GM21423 (cell line): ENCODE results near the gene TMEM156.
"Not testable (repeated sequence)": the region's sequence is repeated elsewhere in the genome, so short reads cannot be mapped to it uniquely, and the experiment has no call there.

Source experiments
- ATAC-seq: cut with Tn5 transposase; IDR thresholded peaks from one replicate; pipeline ENCODE4 v1.9.1; 2021; ENCODE audit warnings: mild to moderate bottlenecking, moderate library complexity; ENCODE audit not compliant: unreplicated experiment

The TMEM156 gene

GRCh38 chr4:39043861-39044363 is 11.7 kb upstream of the TMEM156 start:
- ATAC-seq = no peak

GRCh38 chr4:39043058-39043860 is 11.1 kb upstream of the TMEM156 start:
- ATAC-seq = no peak

DNA sequence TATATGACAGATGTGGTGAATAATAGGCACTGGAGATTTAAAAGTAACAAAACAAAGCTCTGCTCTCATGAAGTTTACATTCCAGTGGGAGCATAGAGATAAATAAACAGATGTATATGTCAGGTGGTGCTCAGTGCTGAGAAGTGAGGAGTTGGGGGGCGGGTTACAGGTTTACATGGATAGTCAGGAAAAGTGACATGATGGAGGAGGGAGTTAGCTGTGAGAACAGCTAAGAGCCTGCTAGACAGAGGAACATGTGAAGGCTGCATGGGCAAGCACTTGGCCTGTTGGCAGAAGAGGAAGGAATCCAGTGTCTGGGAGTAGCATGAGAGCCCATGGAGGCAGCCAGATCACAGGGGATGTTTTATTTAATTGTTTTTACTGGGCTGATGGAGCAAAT is 10.2 kb upstream of the TMEM156 start:
- no peak for ATAC-seq

DNA sequence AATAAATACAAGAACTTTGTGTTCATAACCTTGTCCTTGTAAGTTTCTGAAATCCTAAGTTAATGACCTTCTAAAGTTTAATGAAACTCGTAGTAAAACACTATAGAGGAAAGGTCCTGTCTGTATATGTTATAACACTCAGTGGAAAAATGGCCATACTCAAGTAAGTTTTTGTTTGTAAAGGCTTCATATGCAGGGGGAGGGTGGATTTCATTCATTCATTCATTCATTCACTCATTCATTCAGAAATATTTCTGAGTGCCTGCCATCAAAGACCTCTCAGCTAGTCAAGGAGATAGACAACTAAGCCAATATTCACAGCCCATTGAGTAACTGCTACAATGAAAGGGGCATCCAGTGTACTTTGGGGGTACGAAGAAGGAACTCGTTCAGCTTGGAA is 6.9 kb upstream of the TMEM156 start:
- ATAC-seq = no peak

- ATAC-seq = no peak
Observed at GRCh38 chr4:39037941-39038340, 5.7 kb upstream of the TMEM156 start.

DNA sequence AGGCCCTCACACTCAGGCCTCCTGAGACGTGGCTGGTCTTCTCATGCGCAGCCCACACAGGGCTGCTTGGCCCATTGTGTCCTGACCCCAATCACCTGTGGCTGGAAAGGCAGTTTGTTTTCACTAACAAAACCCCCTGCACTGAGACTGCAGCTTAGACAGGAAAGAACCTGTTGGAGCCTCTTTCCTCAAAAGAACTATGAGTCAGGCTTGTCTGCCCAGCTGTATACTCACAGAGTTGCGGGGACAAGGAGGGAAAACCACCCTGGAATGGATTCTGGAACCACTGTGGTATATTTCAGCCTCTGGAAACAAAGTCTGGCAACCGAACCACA is 5.2 kb upstream of the TMEM156 start:
- ATAC-seq = no peak

GRCh38 chr4:39036172-39036571 is 4.0 kb upstream of the TMEM156 start:
- ATAC-seq = no peak

DNA sequence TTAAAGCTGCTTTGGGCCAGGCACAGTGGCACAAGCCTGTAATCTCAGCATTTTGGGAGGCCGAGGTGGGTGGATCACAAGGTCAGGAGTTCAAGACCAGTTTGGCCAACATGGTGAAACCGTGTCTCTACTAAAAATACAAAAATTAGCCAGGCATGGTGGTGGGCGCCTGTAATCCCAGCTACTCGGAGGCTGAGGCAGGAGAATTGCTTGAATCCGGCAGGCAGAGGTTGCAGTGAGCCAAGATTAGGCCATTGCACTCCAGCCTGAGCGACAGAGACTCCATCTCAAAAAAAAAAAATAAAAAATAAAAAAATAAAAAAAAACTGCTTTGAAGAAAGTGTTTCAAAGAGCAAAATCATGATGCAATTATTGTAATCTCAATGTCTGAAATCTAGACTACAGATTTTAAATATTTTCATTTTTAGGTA is 604 bp downstream of the TMEM156 start:
- ATAC-seq = not testable (repeated sequence)

DNA sequence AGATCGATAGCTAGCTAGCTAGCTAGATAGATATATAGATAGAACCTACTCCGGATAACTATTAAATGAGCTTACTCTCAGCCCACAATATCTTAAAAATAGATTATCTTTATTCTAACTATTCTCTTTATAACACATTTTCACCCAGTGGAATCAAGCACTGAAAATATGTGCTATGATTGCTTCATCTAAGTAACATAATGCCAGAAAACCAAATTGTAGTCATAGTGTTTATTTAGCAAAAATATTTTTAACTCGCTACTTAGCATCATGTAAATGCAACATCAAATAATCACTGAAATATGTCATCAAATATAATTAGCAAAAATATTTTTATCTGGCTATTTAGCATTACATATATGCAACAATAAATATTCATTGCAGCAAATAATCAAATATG is 1.5 kb downstream of the TMEM156 start:
- ATAC-seq = no peak

DNA sequence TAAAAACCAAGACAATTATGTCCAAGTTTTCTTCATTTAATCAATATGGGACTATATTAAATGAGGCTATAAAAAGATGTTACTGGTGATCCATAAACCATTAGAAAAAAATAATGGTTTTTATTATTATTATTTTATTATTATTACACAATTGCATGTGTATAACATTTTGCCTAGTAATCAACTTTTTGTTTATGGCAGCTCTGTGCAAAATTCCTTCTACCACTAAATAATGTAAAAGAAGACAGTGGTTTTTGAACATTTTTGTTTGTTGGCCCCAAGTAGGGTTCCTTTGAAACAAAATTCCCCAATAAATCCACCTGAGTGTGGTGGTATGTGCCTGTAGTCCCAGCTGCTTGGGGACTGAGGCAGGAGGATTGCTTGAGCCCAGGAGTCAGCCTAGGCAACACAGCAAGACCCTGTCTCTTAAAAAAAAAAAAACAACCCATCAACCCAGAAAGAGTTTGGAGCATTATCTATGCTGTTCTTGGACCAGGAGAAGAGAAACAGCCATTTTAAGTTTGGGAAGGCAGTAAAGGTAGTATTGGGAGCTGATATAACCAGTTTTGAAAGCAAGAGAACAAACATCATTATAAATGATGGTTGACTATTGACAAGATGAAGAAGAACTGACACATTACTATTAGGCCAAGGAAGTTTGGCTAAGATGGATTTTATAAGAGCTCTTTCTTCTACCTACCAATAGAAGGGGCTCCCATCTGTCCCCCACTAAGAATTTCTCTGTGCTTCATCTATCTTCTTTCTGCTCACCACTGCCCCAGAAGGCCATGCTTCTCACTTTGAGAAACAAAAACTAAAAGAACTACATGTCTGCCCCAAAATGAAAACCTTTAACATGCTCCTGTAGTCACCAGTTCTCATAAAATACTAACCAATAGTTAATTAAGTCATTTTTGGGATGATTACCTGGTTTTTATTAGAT is 2.2 kb downstream of the TMEM156 start:
- ATAC-seq = peak; percentile 38

DNA sequence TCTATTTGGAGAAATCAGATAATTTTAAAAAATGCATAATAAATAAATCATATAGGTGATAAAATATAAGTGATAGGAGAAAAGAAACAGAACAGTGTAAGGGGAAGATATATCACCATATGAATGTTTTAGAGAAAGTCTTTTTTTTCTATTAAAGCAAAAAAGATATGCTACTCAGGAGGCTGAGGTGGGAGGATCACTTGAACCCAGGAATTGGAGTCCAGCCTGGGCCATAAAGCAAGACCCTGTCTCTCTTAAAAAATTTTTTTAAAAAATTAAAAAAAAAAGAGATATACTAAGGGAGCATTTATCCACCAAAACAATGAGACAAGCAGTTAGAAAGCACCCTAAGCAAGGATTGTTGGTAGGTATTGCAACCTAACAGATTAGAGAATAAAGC is 6.1 kb downstream of the TMEM156 start:
- ATAC-seq = no peak

- no peak for ATAC-seq
Observed at GRCh38 chr4:39025552-39026085, 6.6 kb downstream of the TMEM156 start.

GRCh38 chr4:39024311-39024865 is 7.8 kb downstream of the TMEM156 start:
- no peak for ATAC-seq

GRCh38 chr4:39023059-39023458 is 9.2 kb downstream of the TMEM156 start:
- ATAC-seq = no peak

DNA sequence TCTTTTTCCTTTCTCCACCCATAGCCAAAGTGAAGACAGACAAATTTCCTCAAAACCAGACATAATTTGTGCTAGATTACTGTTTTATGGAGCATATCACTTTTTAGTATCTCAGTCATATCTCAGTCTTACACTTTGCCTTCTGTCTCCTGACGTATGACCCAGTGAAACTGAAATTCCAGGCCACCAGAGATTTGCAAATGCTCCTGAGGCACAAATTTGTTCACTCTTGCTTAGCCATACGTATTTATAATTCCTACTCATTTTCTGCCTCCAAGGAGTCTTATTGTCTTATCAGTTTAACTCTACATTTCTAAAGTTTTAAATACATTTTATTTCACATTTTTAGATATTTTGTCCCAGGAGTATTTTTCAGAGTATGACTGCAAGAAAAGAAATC is 10.0 kb downstream of the TMEM156 start:
- ATAC-seq = no peak

DNA sequence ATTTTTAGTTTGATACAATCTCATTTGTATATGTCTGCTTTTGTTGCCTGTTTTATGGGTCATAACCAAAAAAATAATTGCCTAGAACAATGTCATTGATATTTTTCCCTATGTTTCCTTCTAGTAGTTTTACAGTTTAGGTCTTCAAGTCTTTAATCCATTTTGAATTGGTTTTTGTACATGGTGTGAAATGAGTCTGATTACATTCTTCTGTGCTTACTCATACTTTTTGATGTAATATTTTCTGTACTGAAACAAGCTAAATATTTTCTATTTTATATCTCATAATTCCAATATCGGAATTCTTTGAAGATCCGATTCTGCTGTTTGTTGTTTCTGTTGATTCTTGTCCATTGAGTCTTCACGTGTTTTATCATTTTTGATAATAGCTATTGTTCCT is 10.6 kb downstream of the TMEM156 start:
- no peak for ATAC-seq

DNA sequence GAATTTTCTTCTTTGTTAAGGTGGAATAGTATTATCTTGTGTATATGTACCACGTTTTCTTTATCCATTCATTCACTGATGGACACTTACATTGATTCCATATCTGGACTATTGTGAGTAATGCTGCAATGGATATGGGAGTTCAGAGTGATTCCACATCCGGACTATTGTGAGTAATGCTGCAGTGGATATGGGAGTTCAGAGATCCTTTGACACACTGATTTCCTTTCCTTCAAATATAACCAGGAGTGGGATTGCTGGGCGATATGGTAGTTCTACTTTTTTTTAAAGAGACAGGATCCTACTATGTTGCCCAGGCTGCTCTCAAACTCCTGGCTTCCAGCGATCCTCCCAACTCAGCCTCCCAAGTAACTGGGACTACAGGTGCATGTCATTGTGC is 12.1 kb downstream of the TMEM156 start:
- ATAC-seq = no peak

DNA sequence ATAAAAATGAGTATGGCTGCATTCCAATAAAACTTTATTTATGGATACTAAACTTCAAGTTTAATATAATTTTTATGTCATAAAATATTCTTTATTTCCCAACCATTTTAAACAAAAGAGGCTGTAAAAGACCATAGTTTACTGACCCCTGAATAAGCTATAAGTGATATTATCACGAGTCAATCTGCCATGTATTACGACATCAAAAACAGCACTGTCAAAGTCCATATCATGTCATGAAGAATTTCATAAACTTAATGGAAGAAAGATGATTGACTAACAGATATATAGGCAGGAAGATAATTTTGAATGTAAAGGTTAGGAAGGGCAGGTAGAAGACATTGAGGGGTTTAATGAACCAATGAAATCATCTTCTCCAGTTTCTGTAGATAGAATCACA is 18.2 kb downstream of the TMEM156 start:
- ATAC-seq = no peak

GRCh38 chr4:39004758-39005157 is 27.5 kb downstream of the TMEM156 start:
- no peak for ATAC-seq

- ATAC-seq = not testable (repeated sequence)
Observed at GRCh38 chr4:39002058-39002457, 30.2 kb downstream of the TMEM156 start.

DNA sequence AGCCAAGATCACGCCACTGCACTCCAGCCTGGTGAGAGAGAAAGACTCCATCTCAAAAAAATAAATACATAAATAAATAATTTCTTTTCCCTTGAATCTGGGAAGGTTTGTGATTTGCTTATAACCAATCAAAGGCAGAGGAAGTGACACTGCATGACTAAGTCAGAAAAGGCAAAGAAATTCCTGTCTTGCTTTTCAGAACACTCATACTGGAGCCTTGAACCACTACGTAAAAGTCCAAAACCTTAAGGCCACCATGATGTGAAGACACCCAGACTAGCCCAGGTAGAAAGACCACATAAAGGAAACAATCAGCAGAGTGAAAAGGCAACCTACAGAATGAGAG is 36.6 kb downstream of the TMEM156 start:
- no peak for ATAC-seq
